GM21825 (cell line): ENCODE measurements around the gene MID1IP1.

Experiments used
- ATAC-seq: cut with Tn5 transposase; IDR thresholded peaks from one replicate; pipeline ENCODE4 v1.9.1; 2021; ENCODE audit warnings: mild to moderate bottlenecking, moderate library complexity; ENCODE audit not compliant: unreplicated experiment

MID1IP1 gene

GRCh38 chrX:38800981-38801845, at the start of gene MID1IP1:
TSS of gene MID1IP1 (plus strand) at chrX:38801459. CDS start at chrX:38804947, 3,488 bp downstream.
- ATAC-seq = peak; percentile 41

GRCh38 chrX:38754102-38754790, 47.0 kb upstream of the MID1IP1 start:
- no peak for ATAC-seq

GRCh38 chrX:38754818-38755718, 46.2 kb upstream of the MID1IP1 start:
- ATAC-seq = no peak

GRCh38 chrX:38760883-38761282, 40.4 kb upstream of the MID1IP1 start:
- no peak for ATAC-seq

GRCh38 chrX:38768079-38768478, 33.2 kb upstream of the MID1IP1 start:
- no peak for ATAC-seq

- no peak for ATAC-seq
These were observed 31.1 kb upstream of the MID1IP1 start for GRCh38 chrX:38770152-38770551.

GRCh38 chrX:38774249-38774648, 27.0 kb upstream of the MID1IP1 start:
- no peak for ATAC-seq

GRCh38 chrX:38796946-38797345, 4.3 kb upstream of the MID1IP1 start:
- no peak for ATAC-seq

- no peak for ATAC-seq
These were observed 2.3 kb upstream of the MID1IP1 start for GRCh38 chrX:38798956-38799355.

GRCh38 chrX:38799995-38800580, 1.2 kb upstream of the MID1IP1 start:
- no peak for ATAC-seq

- no peak for ATAC-seq
These were observed 2.0 kb downstream of the MID1IP1 start for GRCh38 chrX:38803243-38803587.

GRCh38 chrX:38803588-38804431, 2.6 kb downstream of the MID1IP1 start:
- peak; percentile 63 for ATAC-seq

- ATAC-seq = no peak
These were observed 3.1 kb downstream of the MID1IP1 start for GRCh38 chrX:38804432-38804681.

GRCh38 chrX:38804682-38805431, 3.6 kb downstream of the MID1IP1 start:
- no peak for ATAC-seq

- ATAC-seq = no peak
These were observed 4.5 kb downstream of the MID1IP1 start for GRCh38 chrX:38805432-38806389.

GRCh38 chrX:38806875-38807621, 5.8 kb downstream of the MID1IP1 start:
- no peak for ATAC-seq

- ATAC-seq = no peak
These were observed 6.6 kb downstream of the MID1IP1 start for GRCh38 chrX:38807873-38808272.
